GM12878 (cell line): ENCODE data around the gene AGBL1. TPM values are rescaled to one million over a fixed set of nuclear protein-coding genes. Genes with fewer than 3 reads are reported as not detected.

Source experiments
- ATAC-seq: fragments of 200-7000 bp; cut with Tn5 transposase; 3 replicates; pipeline ENCODE4 v1.9.1; 2020; ENCODE audit warnings: mild to moderate bottlenecking, moderate library complexity
- BruUV-seq: library from RNA; stranded (reverse); fragments of 400-500 nt; replicated peaks from 2 replicates; lab custom pipeline; 2021; lab: Mats Ljungman, UMichigan
- CTCF ChIA-PET: fragments of 300-600 bp; sonication (Branson Sonifier 250); formaldehyde crosslinking; extraction: SDS; loops from one replicate; lab custom pipeline; 2021; ENCODE audit warnings: inconsistent platforms; lab: Yijun Ruan, JAX
- POLR2A ChIA-PET: fragments of 350-600 bp; formaldehyde crosslinking; extraction: SDS; loops from one replicate; lab custom pipeline; 2021; ENCODE audit warnings: inconsistent platforms; lab: Charles Lee
- RAD21 ChIA-PET: fragments of 300-600 bp; sonication (Branson Sonifier 250); formaldehyde crosslinking; loops from one replicate; lab custom pipeline; 2023; ENCODE audit warnings: antibody characterized with exemption; ENCODE audit not compliant: unreplicated experiment; lab: Charles Lee
- SMC1A ChIA-PET: fragments of 300-600 bp; sonication (Branson Sonifier 250); formaldehyde crosslinking; loops from one replicate; lab custom pipeline; 2023; ENCODE audit not compliant: unreplicated experiment, uncharacterized antibody; lab: Charles Lee
- DNase-seq: peaks from one replicate; pipeline ENCODE4 v3.0.0-alpha.2; 2011; ENCODE audit warnings: low read depth, low spot score
- FAIRE-seq: peaks from 3 replicates; lab custom pipeline; 2011; peaks lifted over from hg19 to GRCh38; lab: Jason Lieb, UNC
- H2AFZ ChIP-seq: 2 replicates; pipeline ENCODE4 v1.6.0; 2011; ENCODE audit warnings: low read depth, low read length, control low read depth; ENCODE audit not compliant: control insufficient read depth
- H3K27ac ChIP-seq: 2 replicates; pipeline ENCODE4 v1.5.1; 2011; ENCODE audit warnings: control low read depth; ENCODE audit not compliant: control insufficient read depth, insufficient read depth
- H3K27me3 ChIP-seq, 2 experiments: replicated peaks in 1 of 2; 2 replicates each; pipeline versions ENCODE4 v1.6.0 to v1.6.1; 2011; ENCODE audit warnings: low read length in 1 of 2; ENCODE audit not compliant: control insufficient read depth in 2 of 2, insufficient read depth in 2 of 2
- H3K36me3 ChIP-seq, 2 experiments: 2 replicates each; pipeline ENCODE4 v1.5.1; 2011; ENCODE audit warnings: low read length in 1 of 2; ENCODE audit not compliant: control insufficient read depth in 2 of 2, insufficient read depth in 2 of 2
- H3K4me1 ChIP-seq: 2 replicates; pipeline ENCODE4 v1.6.1; 2011; ENCODE audit warnings: mild to moderate bottlenecking, low read length, moderate library complexity, mixed read lengths; ENCODE audit not compliant: control insufficient read depth, insufficient read depth
- H3K4me2 ChIP-seq: 2 replicates; pipeline ENCODE4 v1.6.0; 2011; ENCODE audit warnings: control low read depth; ENCODE audit not compliant: control insufficient read depth, insufficient read depth
- H3K4me3 ChIP-seq: fragments of 200-600 bp; sonication (generic); 2 replicates; pipeline ENCODE4 v1.5.1; 2016
- H3K79me2 ChIP-seq: 2 replicates; pipeline ENCODE4 v1.6.0; 2011; ENCODE audit warnings: low read length; ENCODE audit not compliant: control insufficient read depth, insufficient read depth
- H3K9ac ChIP-seq: 2 replicates; pipeline ENCODE4 v1.8.0; 2011; ENCODE audit warnings: low read length, control low read depth, mixed read lengths; ENCODE audit not compliant: control insufficient read depth, insufficient read depth
- H3K9me3 ChIP-seq: replicated peaks from 3 replicates; pipeline ENCODE4 v1.5.1; 2011; ENCODE audit warnings: mild to moderate bottlenecking, low read length; ENCODE audit not compliant: control insufficient read depth, insufficient read depth
- H4K20me1 ChIP-seq: 2 replicates; pipeline ENCODE4 v1.6.0; 2011; ENCODE audit not compliant: control insufficient read depth, insufficient read depth
- CREM ChIP-seq: IDR thresholded peaks from 2 replicates; pipeline ENCODE4 v1.6.1; 2014; ENCODE audit warnings: antibody characterized with exemption, low read depth
- FOXM1 ChIP-seq: IDR thresholded peaks from 2 replicates; pipeline ENCODE4 v1.6.1; 2012; ENCODE audit warnings: low read depth, mild to moderate bottlenecking, inconsistent platforms, low read length, moderate library complexity
- MYC ChIP-seq: IDR thresholded peaks from 2 replicates; pipeline ENCODE4 v1.6.1; 2011; ENCODE audit warnings: mild to moderate bottlenecking, low read length, moderate library complexity, inconsistent platforms; ENCODE audit not compliant: insufficient read depth, insufficient replicate concordance, insufficient read length, severe bottlenecking
- WGBS: methylation state at CpG from one replicate; pipeline ENCODE4 v1.1.6; 2016; ENCODE audit warnings: low lambda C conversion rate; ENCODE audit not compliant: insufficient replicate concordance, insufficient coverage; ENCODE audit errors: missing lambda C conversion rate; 5-methylcytosine and 5-hydroxymethylcytosine counted together
- in situ Hi-C: fragments of 300-500 bp; cut with MboI; formaldehyde crosslinking; loops from 9 replicates; pipeline ENCODE4 v1.14.3; 2018; ENCODE audit warnings: mixed read lengths
- intact Hi-C: fragments of 100-400 bp; cut with micrococcal nuclease; formaldehyde crosslinking; loops from one replicate; pipeline ENCODE4 v1.14.2; 2022; ENCODE audit not compliant: unreplicated experiment
- polyA plus RNA-seq, 11 experiments: library from polyadenylated mRNA; depleted of rRNA in 4 of 11; unstranded in 6 of 11; stranded (reverse) in 5 of 11; fragments of >200 nt; fragmentation: Nextera tagmentation in 4 of 11; fragmentation: Illumina TruSeq in 1 of 11; extraction: Ambion mirVana in 4 of 11; extraction: Trizol in 1 of 11; gene quantifications; 1 replicate in 1 of 11; 2 replicates in 10 of 11; pipeline versions ENCODE4 v1.2.1 to v1.2.3, GENCODE V29; 2011 to 2016; ENCODE audit warnings: inconsistent platforms in 2 of 11, missing spikeins in 2 of 11, low read depth in 1 of 11
- total RNA-seq, 4 experiments: library from RNA; depleted of rRNA in 3 of 4; stranded (reverse); fragments of >200 nt in 3 of 4; fragmentation: Illumina TruSeq in 1 of 4; extraction: Trizol in 1 of 4; gene quantifications; 2 replicates each; pipeline versions ENCODE4 v1.2.1 to v1.2.3, GENCODE V29; 2013 to 2021

AGBL1 gene
- total and polyA plus RNA-seq, 10 of the 15 experiments (the other 5 are each of a cell fraction or from before 2014, with no cell fraction given): not detected

DNA sequence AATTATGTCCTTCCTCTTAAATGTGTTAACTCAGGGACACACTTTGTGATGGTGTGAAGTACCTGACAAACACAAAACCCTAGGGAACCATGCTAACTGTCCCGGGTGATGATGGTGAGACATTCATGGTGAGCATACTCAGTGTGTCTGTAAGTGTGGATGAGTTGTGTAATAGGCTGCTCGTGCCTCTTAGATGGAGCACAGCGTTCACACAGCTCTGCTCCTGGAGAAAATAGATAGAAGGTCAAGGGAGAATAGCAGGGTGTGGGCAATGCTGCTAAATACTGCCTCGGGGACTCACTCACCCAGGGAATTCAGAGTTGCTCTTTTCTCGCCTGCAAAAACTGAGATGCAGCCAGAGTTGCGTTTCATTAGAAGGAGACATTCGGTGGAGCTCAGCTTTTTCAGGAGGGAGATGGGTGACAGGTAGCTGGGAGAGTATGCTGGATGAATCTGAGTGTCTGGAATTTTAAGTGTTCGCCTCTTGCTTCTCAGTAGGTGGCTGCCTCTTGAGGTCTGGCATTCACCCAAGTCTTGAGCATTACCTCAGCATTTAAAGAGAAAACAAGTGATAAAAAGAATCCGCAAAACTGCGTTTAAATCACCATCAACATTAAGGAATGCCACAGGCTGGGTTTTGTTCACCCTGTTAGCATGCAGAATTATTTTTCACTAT, 813.2 kb downstream of the AGBL1 start:
- Histone ChIP-seq H3K4me2 (no peak overlapping the region), H3K27me3 (no peaks in the 10 kb centered on the region), H3K4me1 (no peaks in the 10 kb centered on the region), H3K79me2 (no peaks in the 10 kb centered on the region), H3K9me3 (no peaks in the 10 kb centered on the region), H3K4me3 (no peak overlapping the region), H2AFZ (no peak overlapping the region), H4K20me1 (no peaks in the 10 kb centered on the region)
- ATAC-seq: no peak
- no TSS peak for BruUV-seq
- FAIRE-seq: no peak
- CTCF ChIA-PET: interaction anchor here (0.6 kb wide), 1 partner anchor 806 kb away, joined by 3 read pairs; no protein-coding TSS in a partner anchor
- SMC1A ChIA-PET: no interaction called here
- in situ Hi-C loops (no loop called here), intact Hi-C loops (no loop called here)
- TF ChIP-seq FOXM1 (no peak), MYC (no peak), CREM (no peak)
- TF ChIP-seq, all 136 proteins: peak for 0
- Histone ChIP-seq H3K27ac (no peak overlapping the region), H3K9ac (no peak overlapping the region), H3K36me3 (no peaks in the 10 kb centered on the region)
- no peak for DNase-seq
- ChIA-PET RAD21 (no interaction called here), POLR2A (no interaction called here)
- 20% methylated on average over 10 of the region's 10 CpGs for WGBS

DNA sequence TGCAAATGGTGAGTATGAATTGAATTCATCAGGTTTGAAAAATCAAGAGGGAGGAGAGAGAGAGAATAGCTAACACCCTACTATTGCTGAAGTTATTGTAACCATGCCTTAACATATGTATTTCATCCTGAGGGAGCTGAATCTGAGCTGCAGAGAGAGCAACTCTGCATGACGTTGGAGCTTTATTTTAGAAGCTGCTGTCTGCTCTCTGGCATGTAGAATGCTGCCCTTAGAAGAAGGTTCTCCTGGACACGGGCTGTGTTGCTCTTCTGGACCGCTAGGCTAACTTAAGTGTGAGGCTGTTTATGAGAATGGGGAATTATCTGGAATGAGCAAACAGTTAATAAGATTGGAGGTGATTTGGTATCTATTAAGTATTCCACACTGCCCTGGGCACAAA, 814.6 kb downstream of the AGBL1 start:
- ATAC-seq: no peak
- H3K9ac ChIP-seq: no peak overlapping the region

More for the DNA sequence above, 814.6 kb downstream of the AGBL1 start:
- FAIRE-seq (no peak), DNase-seq (no peak)
- Histone ChIP-seq H3K79me2 (no peaks in the 10 kb centered on the region), H4K20me1 (no peaks in the 10 kb centered on the region), H3K4me2 (no peak overlapping the region), H3K27ac (no peak overlapping the region), H3K27me3 (no peaks in the 10 kb centered on the region), H3K36me3 (no peaks in the 10 kb centered on the region), H3K4me3 (no peak overlapping the region), H2AFZ (no peak overlapping the region), H3K4me1 (no peaks in the 10 kb centered on the region), H3K9me3 (no peaks in the 10 kb centered on the region)
- CTCF ChIA-PET: no interaction called here
- POLR2A ChIA-PET: interaction anchor here (0.5 kb wide), 1 partner anchor 56 kb away, joined by 6 read pairs; no protein-coding TSS in a partner anchor
- RAD21 ChIA-PET: no interaction called here
- in situ Hi-C loops (no loop called here), intact Hi-C loops (no loop called here)
- SMC1A ChIA-PET: no interaction called here
- 0% methylated on average over 3 of the region's 3 CpGs for WGBS
- no peak for TF ChIP-seq CREM
- no TSS peak for BruUV-seq
